Activated CD8-positive, alpha-beta T cell treated with anti-CD3 and anti-CD28 coated beads for 36 hours (primary cell): ENCODE data around the gene KCTD16. TPM values are rescaled to one million over a fixed set of nuclear protein-coding genes. Genes with fewer than 3 reads are reported as not detected.

Experiments used
- ATAC-seq: fragments of 200-7000 bp; cut with Tn5 transposase; one replicate; pipeline ENCODE4 v1.10.0; 2021; ENCODE audit warnings: mild to moderate bottlenecking, moderate library complexity
- CTCF ChIA-PET: fragments of 350-600 bp; sonication (Branson Sonifier 250); formaldehyde crosslinking; loops from one replicate; lab custom pipeline; 2021; ENCODE audit warnings: antibody characterized with exemption; lab: Charles Lee
- POLR2A ChIA-PET: fragments of 350-600 bp; sonication (Branson Sonifier 250); formaldehyde crosslinking; loops from one replicate; lab custom pipeline; 2021; ENCODE audit warnings: antibody characterized with exemption; lab: Charles Lee
- DNase-seq: peaks from one replicate; pipeline ENCODE4 v3.0.0-alpha.2; 2020
- H3K27ac Mint-ChIP-seq: one replicate; pipeline ENCODE4 v1.8.0; 2021; ENCODE audit warnings: mild to moderate bottlenecking, mixed read lengths
- H3K27me3 Mint-ChIP-seq: one replicate; pipeline ENCODE4 v1.8.0; 2021; ENCODE audit warnings: mixed read lengths
- H3K36me3 Mint-ChIP-seq: one replicate; pipeline ENCODE4 v1.8.0; 2021; ENCODE audit warnings: low read depth, mixed read lengths
- H3K4me1 Mint-ChIP-seq: one replicate; pipeline ENCODE4 v1.8.0; 2021; ENCODE audit warnings: low read depth, mixed read lengths
- H3K4me3 Mint-ChIP-seq: one replicate; pipeline ENCODE4 v1.8.0; 2021; ENCODE audit warnings: mild to moderate bottlenecking, moderate library complexity, mixed read lengths
- H3K9me3 Mint-ChIP-seq: one replicate; pipeline ENCODE4 v1.8.0; 2021; ENCODE audit warnings: mixed read lengths
- intact Hi-C: fragments of 100-400 bp; cut with micrococcal nuclease; formaldehyde crosslinking; loops from one replicate; pipeline ENCODE4 v1.10.0; 2022
- total RNA-seq, 2 experiments: library from RNA; stranded (reverse); gene quantifications; one replicate each; pipeline ENCODE4 v1.2.3, GENCODE V29; 2021
- TF ChIP-seq, protein P1 (sequence below): fragments of 200-600 bp; IDR thresholded peaks from one replicate; pipeline ENCODE4 v1.8.0; 2022; ENCODE audit warnings: antibody characterized with exemption, mild to moderate bottlenecking

Gene KCTD16
- total RNA-seq, 2 experiments from 2014 or later = 0.27 to 0.29 TPM

DNA sequence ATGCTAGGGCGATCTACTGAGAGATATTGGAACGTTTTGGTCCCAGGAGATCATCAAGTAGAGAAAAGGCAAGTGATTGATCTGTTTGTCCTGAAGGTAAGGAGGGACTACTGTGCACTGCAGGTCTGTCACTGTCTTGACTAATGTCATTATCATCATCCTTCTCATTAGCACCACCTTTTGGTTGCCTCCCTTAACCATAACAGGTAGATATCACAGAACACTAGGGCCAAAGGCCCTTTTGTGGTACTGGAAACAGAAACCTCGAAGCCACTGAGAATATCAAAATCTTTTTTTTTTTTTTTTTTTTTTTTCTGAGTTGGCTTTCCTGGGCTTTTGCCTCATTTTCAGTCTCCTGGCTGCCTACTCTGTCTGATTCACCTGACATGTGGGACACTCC lies 134.0 kb downstream of the KCTD16 start:
- no peaks in the 10 kb centered on the region for H3K9me3 Mint-ChIP-seq
- intact Hi-C loops = no loop called here
- ChIA-PET CTCF (no interaction called here), POLR2A (no interaction called here)
- DNase-seq (no peak), ATAC-seq (no peak)
- no peak overlapping the region for H3K27ac Mint-ChIP-seq
- TF ChIP-seq, protein P1, sequence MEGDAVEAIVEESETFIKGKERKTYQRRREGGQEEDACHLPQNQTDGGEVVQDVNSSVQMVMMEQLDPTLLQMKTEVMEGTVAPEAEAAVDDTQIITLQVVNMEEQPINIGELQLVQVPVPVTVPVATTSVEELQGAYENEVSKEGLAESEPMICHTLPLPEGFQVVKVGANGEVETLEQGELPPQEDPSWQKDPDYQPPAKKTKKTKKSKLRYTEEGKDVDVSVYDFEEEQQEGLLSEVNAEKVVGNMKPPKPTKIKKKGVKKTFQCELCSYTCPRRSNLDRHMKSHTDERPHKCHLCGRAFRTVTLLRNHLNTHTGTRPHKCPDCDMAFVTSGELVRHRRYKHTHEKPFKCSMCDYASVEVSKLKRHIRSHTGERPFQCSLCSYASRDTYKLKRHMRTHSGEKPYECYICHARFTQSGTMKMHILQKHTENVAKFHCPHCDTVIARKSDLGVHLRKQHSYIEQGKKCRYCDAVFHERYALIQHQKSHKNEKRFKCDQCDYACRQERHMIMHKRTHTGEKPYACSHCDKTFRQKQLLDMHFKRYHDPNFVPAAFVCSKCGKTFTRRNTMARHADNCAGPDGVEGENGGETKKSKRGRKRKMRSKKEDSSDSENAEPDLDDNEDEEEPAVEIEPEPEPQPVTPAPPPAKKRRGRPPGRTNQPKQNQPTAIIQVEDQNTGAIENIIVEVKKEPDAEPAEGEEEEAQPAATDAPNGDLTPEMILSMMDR = no peak
- no peaks in the 10 kb centered on the region for H3K36me3 Mint-ChIP-seq
- H3K27me3 Mint-ChIP-seq = peaks cover 11% of the 10 kb centered on the region
- no peaks in the 10 kb centered on the region for H3K4me1 Mint-ChIP-seq
- no peak overlapping the region for H3K4me3 Mint-ChIP-seq

DNA sequence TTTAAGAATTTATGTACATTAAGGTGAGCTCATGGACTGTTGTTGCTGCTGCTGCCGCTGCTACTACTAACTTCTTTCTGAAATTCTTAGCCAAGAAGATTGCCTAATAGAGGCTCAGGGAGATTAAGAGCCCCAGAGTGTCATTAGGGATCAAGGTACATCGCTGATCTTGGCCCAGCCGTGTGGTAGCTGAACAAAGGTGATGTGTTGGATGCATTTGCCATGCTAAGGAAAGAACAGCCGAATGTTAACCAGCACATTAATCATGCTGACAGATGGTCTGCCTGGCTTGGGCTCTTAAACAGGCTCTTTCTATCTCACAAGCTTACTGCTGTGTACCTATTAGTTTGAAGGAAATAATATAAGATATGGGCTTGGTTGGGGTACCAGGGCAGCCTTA lies 137.1 kb downstream of the KCTD16 start:
- Mint-ChIP-seq H3K4me3 (no peak overlapping the region), H3K36me3 (no peaks in the 10 kb centered on the region), H3K4me1 (no peaks in the 10 kb centered on the region), H3K9me3 (no peaks in the 10 kb centered on the region), H3K27me3 (peaks cover 11% of the 10 kb centered on the region), H3K27ac (no peak overlapping the region)
- no peak for DNase-seq
- intact Hi-C loops = no loop called here
- TF ChIP-seq, protein P1 = no peak
- POLR2A ChIA-PET = no interaction called here
- no peak for ATAC-seq
- CTCF ChIA-PET = no interaction called here

DNA sequence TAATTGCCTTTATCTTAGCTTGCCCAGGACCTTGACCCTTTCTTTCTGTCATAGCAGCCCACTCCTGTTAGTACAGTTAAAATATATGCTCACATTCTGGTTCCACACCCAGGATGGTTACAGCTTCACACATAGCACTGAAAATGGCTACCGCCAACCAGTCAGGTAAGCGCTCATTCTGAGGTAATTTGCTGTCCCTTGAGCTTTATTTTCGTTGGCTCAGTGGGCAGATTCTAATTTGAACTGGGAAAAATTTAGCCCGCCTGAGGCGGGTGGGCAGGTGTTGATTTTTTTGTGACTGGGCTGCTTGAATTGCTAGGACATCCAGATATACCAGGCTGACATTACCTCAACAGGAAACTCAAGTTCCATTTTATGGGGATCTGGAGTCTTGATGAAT lies 137.5 kb downstream of the KCTD16 start:
- Mint-ChIP-seq H3K27me3 (peaks cover 11% of the 10 kb centered on the region), H3K36me3 (no peaks in the 10 kb centered on the region), H3K27ac (no peak overlapping the region), H3K4me1 (no peaks in the 10 kb centered on the region), H3K4me3 (no peak overlapping the region), H3K9me3 (no peaks in the 10 kb centered on the region)
- ATAC-seq = no peak
- ChIA-PET POLR2A (no interaction called here), CTCF (no interaction called here)
- intact Hi-C loops = no loop called here
- TF ChIP-seq, protein P1 = no peak
- no peak for DNase-seq

DNA sequence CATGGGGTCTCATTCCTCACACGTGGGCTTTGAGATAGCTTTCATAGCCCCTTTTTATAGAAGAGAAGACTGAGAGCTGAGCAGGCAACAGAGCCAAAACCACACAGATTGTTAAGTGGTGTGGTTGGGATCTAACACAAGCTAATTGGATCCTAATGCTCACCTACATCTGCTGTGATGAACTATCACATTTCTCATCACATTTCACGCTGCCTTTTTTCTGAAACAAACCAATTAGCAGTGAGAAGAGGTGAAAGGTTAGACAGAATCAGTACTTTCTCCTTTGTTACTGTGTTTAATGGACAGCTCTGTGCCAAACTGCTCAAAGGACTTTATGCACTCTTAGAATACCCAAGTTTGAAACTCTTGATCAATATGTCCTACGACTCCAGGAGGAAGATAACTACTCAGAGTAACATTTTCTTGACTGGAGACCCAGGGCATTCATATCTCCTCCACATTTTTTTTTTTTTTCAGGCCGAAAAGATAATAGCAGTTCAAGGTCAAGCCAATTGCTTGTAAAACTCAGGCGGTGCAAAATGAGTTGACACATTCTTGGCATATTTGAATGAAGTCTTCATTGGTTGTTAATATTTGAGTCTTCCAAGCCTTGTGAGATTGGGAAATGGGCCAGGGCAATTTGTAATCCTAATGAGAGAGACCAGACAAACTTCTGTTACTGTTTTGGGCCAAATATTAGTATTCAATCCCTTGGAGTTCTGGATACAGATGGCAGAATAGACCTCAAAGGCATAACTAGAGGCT lies 138.4 kb downstream of the KCTD16 start:
- TF ChIP-seq, protein P1 = no peak
- H3K36me3 Mint-ChIP-seq = no peaks in the 10 kb centered on the region
- H3K4me1 Mint-ChIP-seq = no peaks in the 10 kb centered on the region
- DNase-seq (no peak), ATAC-seq (no peak)
- H3K9me3 Mint-ChIP-seq = no peaks in the 10 kb centered on the region
- no peak overlapping the region for H3K4me3 Mint-ChIP-seq
- POLR2A ChIA-PET = no interaction called here
- no peak overlapping the region for H3K27ac Mint-ChIP-seq
- intact Hi-C loops = no loop called here
- peaks cover 11% of the 10 kb centered on the region for H3K27me3 Mint-ChIP-seq
- CTCF ChIA-PET = no interaction called here

DNA sequence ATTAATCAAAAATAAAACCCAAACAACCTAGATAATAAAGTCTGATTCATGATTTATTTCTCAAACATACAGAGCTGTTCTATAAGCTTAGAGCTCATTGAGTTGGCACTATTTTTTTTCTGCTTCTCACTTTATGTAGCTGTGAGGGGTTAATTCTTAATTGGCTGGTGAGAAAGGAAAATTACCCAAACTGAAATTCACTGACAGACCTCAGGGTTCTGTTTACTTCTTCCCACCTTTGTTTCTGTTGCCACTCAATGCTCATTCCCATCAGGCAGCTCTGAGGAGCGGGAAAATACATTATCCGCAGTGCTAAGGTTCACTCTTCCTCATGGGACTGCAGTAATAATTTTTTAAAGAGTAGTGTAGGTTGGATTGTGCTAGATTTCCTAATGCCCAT lies 139.9 kb downstream of the KCTD16 start:
- H3K4me1 Mint-ChIP-seq = no peaks in the 10 kb centered on the region
- TF ChIP-seq, protein P1 = no peak
- ChIA-PET CTCF (no interaction called here), POLR2A (no interaction called here)
- ATAC-seq (no peak), DNase-seq (no peak)
- peaks cover 5% of the 10 kb centered on the region for H3K27me3 Mint-ChIP-seq
- intact Hi-C loops = no loop called here
- no peak overlapping the region for H3K27ac Mint-ChIP-seq
- no peaks in the 10 kb centered on the region for H3K9me3 Mint-ChIP-seq
- no peaks in the 10 kb centered on the region for H3K36me3 Mint-ChIP-seq
- H3K4me3 Mint-ChIP-seq = no peak overlapping the region
